ENCODE measurements around the gene STX2.

STX2 gene

DNA sequence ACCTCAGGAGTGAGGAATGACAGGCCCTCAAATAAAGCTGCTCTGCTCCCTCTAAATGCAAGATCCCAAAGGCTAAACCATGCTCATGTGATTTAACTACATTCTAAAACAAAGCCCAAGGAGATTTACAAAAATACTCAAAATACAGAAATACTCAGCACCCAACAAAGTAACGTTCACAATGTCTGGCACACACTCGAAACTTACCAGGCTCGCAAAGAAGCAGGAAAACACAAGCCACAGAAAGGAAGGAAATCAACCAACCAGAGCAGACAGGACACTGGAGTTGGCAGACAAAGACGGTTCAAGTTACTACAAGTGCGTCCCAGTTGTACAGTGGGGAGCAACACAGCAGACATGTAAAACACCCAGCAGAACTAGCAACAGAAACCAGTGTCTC lies 33.4 kb downstream of the STX2 start:
- no peaks in the 10 kb centered on the region for H3K9me3 ChIP-seq (ENCODE audit: control insufficient read depth, low read length)
- H3K27me3 ChIP-seq (replicated peaks; ENCODE audit: control insufficient read depth, insufficient read depth, low read length, poor library complexity, severe bottlenecking): no peaks in the 10 kb centered on the region
- H3K4me3 ChIP-seq (ENCODE audit: insufficient read depth, low read depth, low read length, poor library complexity, severe bottlenecking): no peak overlapping the region
- no peaks in the 10 kb centered on the region for H3K4me1 ChIP-seq (ENCODE audit: control insufficient read depth, insufficient read depth, low read length, poor library complexity, severe bottlenecking)
- H3K36me3 ChIP-seq (ENCODE audit: control insufficient read depth, insufficient read depth, low read length): peaks cover 45% of the 10 kb centered on the region
- H3K27ac ChIP-seq (ENCODE audit: insufficient read depth, low read length, poor library complexity, severe bottlenecking): no peak overlapping the region
- DNase-seq: no peak

DNA sequence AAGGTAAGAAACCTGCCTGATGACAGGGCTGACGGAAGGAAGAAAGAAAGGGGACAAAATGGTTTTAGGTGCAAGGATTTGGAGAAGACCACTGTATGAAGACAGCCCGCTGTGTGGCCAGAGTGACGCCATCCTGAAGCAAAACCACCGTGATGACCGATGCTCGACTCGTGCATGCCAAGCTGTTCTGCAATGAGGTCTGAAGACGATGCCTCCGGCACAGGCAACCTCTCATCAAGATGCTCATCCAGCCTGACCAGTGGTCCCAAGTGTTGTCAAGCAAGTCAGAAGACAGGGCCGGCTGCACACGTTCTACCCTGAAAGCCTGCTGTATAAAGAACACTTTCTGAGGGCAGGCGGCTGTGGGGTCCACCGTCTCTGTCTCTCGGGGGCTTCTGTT lies 34.8 kb downstream of the STX2 start:
- H3K27ac ChIP-seq (ENCODE audit: insufficient read depth, low read length, poor library complexity, severe bottlenecking): no peak overlapping the region
- no peaks in the 10 kb centered on the region for H3K4me1 ChIP-seq (ENCODE audit: control insufficient read depth, insufficient read depth, low read length, poor library complexity, severe bottlenecking)
- no peak for DNase-seq
- no peaks in the 10 kb centered on the region for H3K27me3 ChIP-seq (replicated peaks; ENCODE audit: control insufficient read depth, insufficient read depth, low read length, poor library complexity, severe bottlenecking)
- peaks cover 48% of the 10 kb centered on the region for H3K36me3 ChIP-seq (ENCODE audit: control insufficient read depth, insufficient read depth, low read length)
- H3K9me3 ChIP-seq (ENCODE audit: control insufficient read depth, low read length): no peaks in the 10 kb centered on the region
- no peak overlapping the region for H3K4me3 ChIP-seq (ENCODE audit: insufficient read depth, low read depth, low read length, poor library complexity, severe bottlenecking)

DNA sequence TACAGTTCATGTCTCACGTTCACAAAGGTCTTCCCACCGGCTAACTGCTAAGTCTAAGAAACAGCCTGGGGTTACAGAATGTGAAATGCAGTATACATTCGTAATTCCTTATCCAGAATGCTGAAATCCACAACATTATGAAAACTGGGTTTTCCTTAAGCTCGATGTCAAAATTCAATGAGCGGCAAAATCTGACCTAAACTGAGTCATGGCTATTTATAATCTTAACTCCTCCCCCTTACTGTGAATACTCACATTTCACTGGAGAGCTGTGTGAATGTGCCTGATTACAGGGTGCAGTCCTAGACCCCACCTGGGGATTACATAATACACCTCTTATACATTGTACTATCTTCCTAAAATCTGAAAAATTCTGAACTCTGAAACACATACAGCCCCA lies 35.3 kb downstream of the STX2 start:
- no peaks in the 10 kb centered on the region for H3K9me3 ChIP-seq (ENCODE audit: control insufficient read depth, low read length)
- no peak overlapping the region for H3K4me3 ChIP-seq (ENCODE audit: insufficient read depth, low read depth, low read length, poor library complexity, severe bottlenecking)
- no peaks in the 10 kb centered on the region for H3K27me3 ChIP-seq (replicated peaks; ENCODE audit: control insufficient read depth, insufficient read depth, low read length, poor library complexity, severe bottlenecking)
- peaks cover 47% of the 10 kb centered on the region for H3K36me3 ChIP-seq (ENCODE audit: control insufficient read depth, insufficient read depth, low read length)
- no peak overlapping the region for H3K27ac ChIP-seq (ENCODE audit: insufficient read depth, low read length, poor library complexity, severe bottlenecking)
- no peaks in the 10 kb centered on the region for H3K4me1 ChIP-seq (ENCODE audit: control insufficient read depth, insufficient read depth, low read length, poor library complexity, severe bottlenecking)
- DNase-seq: no peak

DNA sequence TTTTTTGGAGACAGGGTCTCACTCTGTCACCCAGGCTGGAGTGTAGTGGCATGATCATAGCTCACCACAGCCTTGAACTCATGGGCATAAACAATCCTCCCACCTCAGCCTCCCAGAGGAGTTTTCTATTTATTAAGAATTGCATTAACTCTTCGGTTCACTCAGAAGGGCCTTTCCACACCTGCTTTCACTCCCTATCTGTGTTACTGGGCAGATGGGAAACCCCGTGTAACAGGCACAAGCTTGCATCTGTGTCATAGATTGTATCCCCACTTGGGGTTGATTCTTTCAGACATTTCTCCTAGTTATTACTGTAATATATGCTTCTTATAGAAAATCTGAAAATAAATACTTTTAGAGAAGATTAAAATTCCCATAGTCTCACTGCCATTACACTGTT lies 38.7 kb downstream of the STX2 start:
- DNase-seq: no peak
- H3K36me3 ChIP-seq (ENCODE audit: control insufficient read depth, insufficient read depth, low read length): peaks cover 24% of the 10 kb centered on the region

DNA sequence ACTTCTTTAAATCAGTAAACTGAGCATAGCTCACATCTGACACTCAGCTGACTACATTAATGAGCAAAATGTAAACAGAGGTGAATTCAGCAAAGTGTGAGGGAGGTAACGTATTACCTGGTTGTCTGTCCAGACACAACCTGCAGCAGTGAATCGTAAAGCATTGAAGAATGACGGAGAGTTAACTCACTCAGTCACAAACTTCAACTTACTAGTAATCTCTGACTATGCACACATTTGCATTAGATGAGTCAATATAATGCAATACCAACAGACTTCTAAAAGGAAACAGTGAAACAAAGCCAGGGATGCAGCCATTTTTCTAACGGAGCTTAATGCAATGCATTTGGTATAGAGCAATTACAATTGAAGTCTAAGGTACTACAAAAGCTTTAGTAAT lies 40.0 kb downstream of the STX2 start:
- H3K36me3 ChIP-seq (ENCODE audit: control insufficient read depth, insufficient read depth, low read length): peaks cover 19% of the 10 kb centered on the region
- DNase-seq: no peak
- no peak overlapping the region for H3K27ac ChIP-seq (ENCODE audit: insufficient read depth, low read length, poor library complexity, severe bottlenecking)
- no peaks in the 10 kb centered on the region for H3K4me1 ChIP-seq (ENCODE audit: control insufficient read depth, insufficient read depth, low read length, poor library complexity, severe bottlenecking)
- H3K4me3 ChIP-seq (ENCODE audit: insufficient read depth, low read depth, low read length, poor library complexity, severe bottlenecking): no peak overlapping the region
- no peaks in the 10 kb centered on the region for H3K27me3 ChIP-seq (replicated peaks; ENCODE audit: control insufficient read depth, insufficient read depth, low read length, poor library complexity, severe bottlenecking)
- H3K9me3 ChIP-seq (ENCODE audit: control insufficient read depth, low read length): no peaks in the 10 kb centered on the region

More for the DNA sequence above, 38.7 kb downstream of the STX2 start:
- no peak overlapping the region for H3K27ac ChIP-seq (ENCODE audit: insufficient read depth, low read length, poor library complexity, severe bottlenecking)
- no peaks in the 10 kb centered on the region for H3K4me1 ChIP-seq (ENCODE audit: control insufficient read depth, insufficient read depth, low read length, poor library complexity, severe bottlenecking)
- H3K9me3 ChIP-seq (ENCODE audit: control insufficient read depth, low read length): no peaks in the 10 kb centered on the region
- no peak overlapping the region for H3K4me3 ChIP-seq (ENCODE audit: insufficient read depth, low read depth, low read length, poor library complexity, severe bottlenecking)
- H3K27me3 ChIP-seq (replicated peaks; ENCODE audit: control insufficient read depth, insufficient read depth, low read length, poor library complexity, severe bottlenecking): no peaks in the 10 kb centered on the region

DNA sequence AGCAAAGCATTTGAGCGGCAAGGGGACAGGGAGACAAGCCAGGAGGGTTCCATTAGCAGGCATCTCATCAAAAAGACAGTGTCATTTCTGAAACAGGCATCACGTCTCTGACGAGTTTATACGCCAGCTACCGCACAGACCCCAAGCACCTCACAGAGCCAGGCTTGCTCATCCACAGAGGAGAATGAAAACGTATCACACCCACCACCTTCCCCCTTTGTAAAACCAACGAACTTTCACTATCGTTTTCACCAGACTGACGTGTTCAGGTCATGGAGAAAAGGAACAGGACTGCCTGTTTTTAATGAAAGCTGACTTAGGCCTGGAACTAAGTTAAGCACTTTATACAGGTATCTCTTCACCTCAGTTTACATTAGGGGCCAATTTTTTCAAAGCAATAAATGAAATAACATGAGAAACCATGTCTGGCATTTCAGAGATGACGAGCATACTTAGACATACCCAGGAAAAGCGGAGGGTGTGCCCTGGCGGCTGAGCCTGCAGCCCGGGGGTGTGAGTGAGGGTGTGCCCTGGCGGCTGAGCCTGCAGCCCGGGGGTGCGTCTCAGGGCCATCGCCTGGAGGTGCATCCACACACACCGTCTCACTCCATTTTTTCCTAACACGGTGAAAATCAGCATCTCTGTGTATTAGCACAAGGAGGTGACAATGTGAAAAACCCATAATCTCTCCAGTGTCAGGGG lies 41.9 kb downstream of the STX2 start:
- Histone ChIP-seq H3K4me1 (ENCODE audit: control insufficient read depth, insufficient read depth, low read length, poor library complexity, severe bottlenecking) (no peaks in the 10 kb centered on the region), H3K27ac (ENCODE audit: insufficient read depth, low read length, poor library complexity, severe bottlenecking) (peak overlapping the region; percentile 52), H3K9me3 (ENCODE audit: control insufficient read depth, low read length) (no peaks in the 10 kb centered on the region), H3K27me3 (replicated peaks; ENCODE audit: control insufficient read depth, insufficient read depth, low read length, poor library complexity, severe bottlenecking) (no peaks in the 10 kb centered on the region), H3K36me3 (ENCODE audit: control insufficient read depth, insufficient read depth, low read length) (peaks cover 27% of the 10 kb centered on the region), H3K4me3 (ENCODE audit: insufficient read depth, low read depth, low read length, poor library complexity, severe bottlenecking) (peak overlapping the region; percentile 43)
- DNase-seq: peak in 1 of 3 donors; percentile 10

DNA sequence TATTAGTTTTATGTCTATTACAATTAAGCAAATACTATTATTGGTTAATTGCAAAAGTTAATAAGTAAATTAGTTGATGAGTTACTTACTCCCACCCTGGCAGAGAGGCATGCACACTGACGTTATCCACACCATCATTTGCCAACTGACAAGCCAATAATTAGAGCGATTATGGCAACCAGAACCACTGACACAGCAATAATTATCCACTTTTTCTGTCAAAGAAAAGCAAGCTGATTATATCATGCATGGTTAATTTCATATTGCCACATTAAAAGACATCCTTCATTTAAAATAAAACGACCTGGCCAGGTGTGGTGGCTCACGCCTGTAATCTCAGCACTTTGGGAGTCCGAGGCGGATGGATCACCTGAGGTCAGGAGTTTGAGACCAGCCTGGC lies 43.1 kb downstream of the STX2 start:
- H3K27me3 ChIP-seq (replicated peaks; ENCODE audit: control insufficient read depth, insufficient read depth, low read length, poor library complexity, severe bottlenecking): no peaks in the 10 kb centered on the region
- peaks cover 27% of the 10 kb centered on the region for H3K36me3 ChIP-seq (ENCODE audit: control insufficient read depth, insufficient read depth, low read length)
- no peak overlapping the region for H3K4me3 ChIP-seq (ENCODE audit: insufficient read depth, low read depth, low read length, poor library complexity, severe bottlenecking)
- DNase-seq: no peak
- no peaks in the 10 kb centered on the region for H3K4me1 ChIP-seq (ENCODE audit: control insufficient read depth, insufficient read depth, low read length, poor library complexity, severe bottlenecking)
- H3K9me3 ChIP-seq (ENCODE audit: control insufficient read depth, low read length): no peaks in the 10 kb centered on the region
- H3K27ac ChIP-seq (ENCODE audit: insufficient read depth, low read length, poor library complexity, severe bottlenecking): no peak overlapping the region

DNA sequence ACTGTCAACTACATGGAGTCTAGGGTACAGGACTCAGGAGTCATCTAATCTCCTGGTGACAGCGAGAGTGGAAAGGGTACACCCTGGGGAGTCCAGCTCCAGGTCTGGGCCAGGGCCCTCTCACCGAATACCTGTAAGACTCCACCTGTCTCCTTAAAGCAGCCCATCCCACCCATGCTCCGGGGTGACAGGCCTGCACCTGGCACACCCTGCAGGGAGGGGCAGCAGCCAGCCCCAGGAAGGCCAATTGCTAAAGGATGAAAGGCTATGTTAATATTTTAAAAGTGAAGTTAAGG lies 45.5 kb downstream of the STX2 start:
- H3K36me3 ChIP-seq (ENCODE audit: control insufficient read depth, insufficient read depth, low read length): peaks cover 24% of the 10 kb centered on the region
- H3K9me3 ChIP-seq (ENCODE audit: control insufficient read depth, low read length): no peaks in the 10 kb centered on the region
- H3K27ac ChIP-seq (ENCODE audit: insufficient read depth, low read length, poor library complexity, severe bottlenecking): no peak overlapping the region
- H3K27me3 ChIP-seq (replicated peaks; ENCODE audit: control insufficient read depth, insufficient read depth, low read length, poor library complexity, severe bottlenecking): no peaks in the 10 kb centered on the region
- no peaks in the 10 kb centered on the region for H3K4me1 ChIP-seq (ENCODE audit: control insufficient read depth, insufficient read depth, low read length, poor library complexity, severe bottlenecking)
- H3K4me3 ChIP-seq (ENCODE audit: insufficient read depth, low read depth, low read length, poor library complexity, severe bottlenecking): no peak overlapping the region
- DNase-seq: no peak

DNA sequence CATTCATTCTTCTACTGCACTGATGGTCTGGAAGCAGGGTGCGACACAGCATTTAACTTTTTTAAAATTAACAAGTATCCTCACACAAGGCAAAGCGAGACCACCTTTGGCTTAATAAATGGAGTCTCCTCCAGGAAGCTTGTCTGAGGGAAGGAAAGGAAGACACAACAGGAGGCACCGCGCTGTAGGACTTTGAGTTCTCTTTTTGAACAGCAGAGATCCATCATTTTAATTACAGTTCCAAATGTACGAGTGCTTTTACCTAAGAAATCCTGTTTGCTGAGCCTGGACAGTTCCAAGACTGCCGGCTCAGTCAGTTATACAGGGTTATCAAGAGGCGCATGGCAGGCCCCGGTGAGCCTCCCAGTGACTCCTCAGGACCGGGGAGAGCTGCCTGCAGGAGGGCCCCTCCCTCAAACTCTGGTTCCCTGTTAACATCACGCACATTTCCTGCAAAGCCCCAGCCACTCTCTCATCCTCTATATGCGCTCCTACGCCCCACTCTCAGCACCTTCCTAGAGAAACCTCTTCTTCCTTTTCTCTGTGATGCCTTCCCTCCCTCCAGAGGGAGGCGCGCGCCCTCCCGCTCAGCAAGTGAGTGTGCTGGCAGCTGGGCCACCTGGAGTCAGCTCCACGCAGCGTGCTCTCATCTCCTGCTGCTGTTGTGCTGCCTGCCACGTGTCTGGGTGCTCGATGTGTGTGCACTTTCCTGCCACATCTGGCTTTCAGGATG lies 46.1 kb downstream of the STX2 start:
- Histone ChIP-seq H3K36me3 (ENCODE audit: control insufficient read depth, insufficient read depth, low read length) (peaks cover 24% of the 10 kb centered on the region), H3K27ac (ENCODE audit: insufficient read depth, low read length, poor library complexity, severe bottlenecking) (no peak overlapping the region), H3K4me1 (ENCODE audit: control insufficient read depth, insufficient read depth, low read length, poor library complexity, severe bottlenecking) (no peaks in the 10 kb centered on the region), H3K27me3 (replicated peaks; ENCODE audit: control insufficient read depth, insufficient read depth, low read length, poor library complexity, severe bottlenecking) (no peaks in the 10 kb centered on the region), H3K9me3 (ENCODE audit: control insufficient read depth, low read length) (no peaks in the 10 kb centered on the region), H3K4me3 (ENCODE audit: insufficient read depth, low read depth, low read length, poor library complexity, severe bottlenecking) (no peak overlapping the region)
- DNase-seq: no peak

DNA sequence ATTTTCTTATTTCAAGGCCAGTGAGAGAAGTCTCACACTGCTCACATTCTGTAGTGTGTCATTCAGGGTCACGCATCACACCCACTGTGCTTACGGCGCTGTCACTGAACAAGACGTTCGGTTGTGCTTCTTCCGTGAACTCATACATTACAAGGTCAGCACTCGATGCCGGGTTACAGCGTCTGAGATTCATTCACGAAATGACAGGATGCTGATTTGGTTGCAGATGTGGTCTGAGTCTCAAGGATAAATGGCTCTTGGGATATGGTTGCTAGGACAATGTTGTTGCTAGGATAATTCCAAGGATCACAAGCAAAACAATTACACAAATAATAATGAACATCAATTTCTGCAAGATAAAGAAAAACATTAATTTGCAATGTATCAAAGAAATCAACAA lies 47.4 kb downstream of the STX2 start:
- Histone ChIP-seq H3K27ac (ENCODE audit: insufficient read depth, low read length, poor library complexity, severe bottlenecking) (no peak overlapping the region), H3K36me3 (ENCODE audit: control insufficient read depth, insufficient read depth, low read length) (peaks cover 24% of the 10 kb centered on the region), H3K9me3 (ENCODE audit: control insufficient read depth, low read length) (no peaks in the 10 kb centered on the region), H3K4me1 (ENCODE audit: control insufficient read depth, insufficient read depth, low read length, poor library complexity, severe bottlenecking) (no peaks in the 10 kb centered on the region), H3K4me3 (ENCODE audit: insufficient read depth, low read depth, low read length, poor library complexity, severe bottlenecking) (no peak overlapping the region), H3K27me3 (replicated peaks; ENCODE audit: control insufficient read depth, insufficient read depth, low read length, poor library complexity, severe bottlenecking) (no peaks in the 10 kb centered on the region)
- DNase-seq: no peak
